PFSK-1 (cell line): Measurements from ENCODE around the gene MALAT1.

ENCODE experiments used
- POLR2AphosphoS5 ChIP-seq: IDR thresholded peaks from 2 replicates; pipeline ENCODE4 v1.6.1; 2012; ENCODE audit warnings: low read depth, mild to moderate bottlenecking, control low read depth, low read length, moderate library complexity
- SIN3A ChIP-seq: IDR thresholded peaks from 2 replicates; pipeline ENCODE4 v1.6.1; 2012; ENCODE audit warnings: mild to moderate bottlenecking, low read length, moderate library complexity, borderline replicate concordance; ENCODE audit not compliant: insufficient read depth
- TAF1 ChIP-seq: IDR thresholded peaks from 2 replicates; pipeline ENCODE4 v1.6.1; 2012; ENCODE audit warnings: low read length, control low read depth, borderline replicate concordance; ENCODE audit not compliant: insufficient read depth

DNA sequence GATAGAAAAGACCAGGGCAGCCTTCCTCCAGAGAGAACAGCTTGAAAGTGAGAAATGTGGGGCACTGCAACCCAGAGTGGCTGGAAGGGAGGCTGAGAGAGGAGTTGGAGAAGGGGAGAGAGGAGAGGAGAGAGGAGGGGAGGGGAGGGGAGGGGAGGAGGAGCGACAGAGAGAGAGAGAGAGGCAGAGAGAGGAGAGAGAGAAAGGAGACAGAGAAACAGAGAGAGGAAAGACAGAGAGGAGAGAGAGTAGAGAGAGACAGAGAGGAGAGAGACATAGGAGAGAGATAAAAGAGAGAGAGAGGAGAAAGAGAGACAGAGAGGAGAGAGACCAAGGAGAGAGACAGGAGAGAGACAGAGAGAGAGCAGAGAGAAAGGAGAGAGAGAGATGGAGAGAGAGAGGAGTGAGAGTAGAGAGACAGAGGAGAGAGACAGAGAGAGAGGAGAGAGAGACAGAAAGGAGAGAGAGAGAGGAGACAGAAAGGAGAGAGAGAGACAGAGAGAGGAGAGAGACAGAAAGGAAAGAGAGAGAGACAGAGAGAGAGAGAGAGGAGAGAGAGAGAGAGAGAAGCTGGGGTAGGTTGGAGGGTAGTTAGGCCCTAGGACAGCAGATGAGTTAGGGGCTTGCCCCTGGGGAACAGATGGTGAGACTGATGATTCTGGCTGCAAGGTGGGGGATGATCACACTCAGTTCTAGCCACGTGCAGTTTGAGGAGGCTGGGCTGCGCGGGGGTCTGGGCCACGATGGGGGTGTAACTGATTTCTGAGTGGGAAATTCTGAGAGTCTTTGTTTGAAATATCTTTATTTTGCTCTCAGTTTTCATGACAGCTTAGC is 17.5 kb downstream of the MALAT1 start:
- no peak for TF ChIP-seq POLR2AphosphoS5
- no peak for TF ChIP-seq TAF1
- TF ChIP-seq SIN3A = no peak
